Heart left ventricle (tissue), 13 donors: ENCODE data around the gene GALNT2.

ENCODE experiments used
- POLR2A ChIP-seq, 2 donors: fragments of 450-650 bp; IDR thresholded peaks; one replicate each; pipeline ENCODE4 v1.6.1; 2017; ENCODE audit warnings: antibody characterized with exemption in 2 of 2, mild to moderate bottlenecking in 2 of 2, moderate library complexity in 2 of 2
- TF ChIP-seq, protein P1 (sequence below), 12 donors: fragments of 200-600 bp; sonication (generic) in 4 of 12; IDR thresholded peaks; one replicate each; pipeline versions ENCODE4 v1.5.0 to v1.8.0; 2018 to 2022; ENCODE audit warnings: antibody characterized with exemption in 12 of 12, mild to moderate bottlenecking in 5 of 12
- donor health status: ischemic (EF 13 %, LVEDD 7.1; RV severe dilation, severe dysfunction).
- donor health status: DM: no; HTN: yes; CAD: no.
- donor health status: DM: no; HTN: no; CAD: no.
- donor health status: ischemic (EF 25% LVEDD 6.9; RV normal size, moderate dysfunction).
- donor health status: ischemic (EF 25% LVEDD 5.7; RV mildly dilated, moderate dysfunction).
- donor health status: ischemic (EF 35%, LVEDD 5.7; RV mildly dilated, moderate dysfunction).
- donor health status: nonischemic (EF 11% LVEDD 7.7; RV severe dilation, severe dysfunction).
- donor health status: DM: yes; HTN: yes; CAD: no.
- donor health status: PGD.
- donor health status: ischemic (EF 29% LVEDD 5.4; RV normal size, mild dysfunction).
- donor health status: nonischemic (EF 23%, LVEDD 6.1; RV moderate dilation, normal function).

DNA sequence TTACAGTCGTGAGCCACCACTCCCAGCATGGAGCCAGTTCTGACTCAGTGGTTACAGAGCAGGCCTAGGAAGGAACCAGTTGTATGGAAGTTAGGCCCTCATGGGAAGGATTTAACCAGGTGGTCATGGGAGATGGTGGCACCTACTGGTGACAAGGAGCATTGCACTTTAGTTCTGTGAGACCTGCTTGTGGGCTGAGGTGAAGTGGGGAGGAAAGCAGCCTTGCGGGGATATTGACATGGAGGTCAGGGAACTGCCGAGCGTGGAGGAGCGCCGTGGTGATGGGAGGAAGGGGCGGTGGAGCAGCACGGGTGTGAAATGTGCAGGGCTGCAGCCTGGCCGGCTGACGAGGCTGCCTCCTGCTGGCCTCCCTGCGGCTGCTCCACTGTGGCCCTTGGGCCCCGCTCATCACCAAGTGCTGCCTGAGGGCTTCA lies 100.4 kb downstream of the GALNT2 start:
- TF ChIP-seq, protein P1, sequence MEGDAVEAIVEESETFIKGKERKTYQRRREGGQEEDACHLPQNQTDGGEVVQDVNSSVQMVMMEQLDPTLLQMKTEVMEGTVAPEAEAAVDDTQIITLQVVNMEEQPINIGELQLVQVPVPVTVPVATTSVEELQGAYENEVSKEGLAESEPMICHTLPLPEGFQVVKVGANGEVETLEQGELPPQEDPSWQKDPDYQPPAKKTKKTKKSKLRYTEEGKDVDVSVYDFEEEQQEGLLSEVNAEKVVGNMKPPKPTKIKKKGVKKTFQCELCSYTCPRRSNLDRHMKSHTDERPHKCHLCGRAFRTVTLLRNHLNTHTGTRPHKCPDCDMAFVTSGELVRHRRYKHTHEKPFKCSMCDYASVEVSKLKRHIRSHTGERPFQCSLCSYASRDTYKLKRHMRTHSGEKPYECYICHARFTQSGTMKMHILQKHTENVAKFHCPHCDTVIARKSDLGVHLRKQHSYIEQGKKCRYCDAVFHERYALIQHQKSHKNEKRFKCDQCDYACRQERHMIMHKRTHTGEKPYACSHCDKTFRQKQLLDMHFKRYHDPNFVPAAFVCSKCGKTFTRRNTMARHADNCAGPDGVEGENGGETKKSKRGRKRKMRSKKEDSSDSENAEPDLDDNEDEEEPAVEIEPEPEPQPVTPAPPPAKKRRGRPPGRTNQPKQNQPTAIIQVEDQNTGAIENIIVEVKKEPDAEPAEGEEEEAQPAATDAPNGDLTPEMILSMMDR (IDR thresholded peaks at IDR 0.05): peak; percentile 52 to 76 (median 56)
- no peak for TF ChIP-seq POLR2A (IDR thresholded peaks at IDR 0.05)
